Fibroblast of villous mesenchyme (primary cell): ENCODE results near the gene LOXHD1. TPM values are rescaled to one million over a fixed set of nuclear protein-coding genes. Genes with fewer than 3 reads are reported as not detected.

Experiments
- DNase-seq: peaks from one replicate; pipeline ENCODE4 v3.0.0-alpha.2; 2010; ENCODE audit warnings: low read depth
- H3K4me3 ChIP-seq: 2 replicates; pipeline ENCODE4 v1.5.1; 2011; ENCODE audit warnings: low read depth, mild to moderate bottlenecking, low read length
- total RNA-seq: library from RNA; depleted of rRNA; stranded (reverse); fragments of >200 nt; gene quantifications from 2 replicates; pipeline ENCODE4 v1.2.3, GENCODE V29; 2012
- TF ChIP-seq, protein P1 (sequence below): IDR thresholded peaks from 2 replicates; pipeline ENCODE4 v1.5.1; 2012; ENCODE audit warnings: low read depth, mild to moderate bottlenecking, low read length; ENCODE audit not compliant: insufficient read depth

The LOXHD1 gene
- total RNA-seq, 1 donor = not detected

DNA sequence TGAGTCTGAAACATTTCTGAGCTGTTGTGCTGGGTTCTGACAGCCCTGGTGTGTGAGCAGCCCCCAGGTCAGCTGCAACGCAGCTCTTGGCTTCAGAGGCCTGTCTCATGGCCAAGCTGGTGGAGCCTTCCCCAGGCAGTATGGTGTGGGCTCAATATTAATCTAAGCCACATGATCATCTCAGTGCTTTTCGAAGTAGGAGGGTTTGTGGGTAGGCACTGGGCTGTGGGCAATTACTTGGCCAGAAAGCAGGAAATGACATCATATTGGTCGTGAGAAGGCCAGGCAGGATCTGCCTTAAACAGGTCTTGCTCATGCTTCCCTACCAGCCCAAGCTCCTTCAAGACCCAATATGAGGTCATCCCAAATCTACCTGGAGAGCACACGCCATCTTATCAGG is 26.9 kb downstream of the LOXHD1 start:
- no peak for DNase-seq
- TF ChIP-seq, protein P1, sequence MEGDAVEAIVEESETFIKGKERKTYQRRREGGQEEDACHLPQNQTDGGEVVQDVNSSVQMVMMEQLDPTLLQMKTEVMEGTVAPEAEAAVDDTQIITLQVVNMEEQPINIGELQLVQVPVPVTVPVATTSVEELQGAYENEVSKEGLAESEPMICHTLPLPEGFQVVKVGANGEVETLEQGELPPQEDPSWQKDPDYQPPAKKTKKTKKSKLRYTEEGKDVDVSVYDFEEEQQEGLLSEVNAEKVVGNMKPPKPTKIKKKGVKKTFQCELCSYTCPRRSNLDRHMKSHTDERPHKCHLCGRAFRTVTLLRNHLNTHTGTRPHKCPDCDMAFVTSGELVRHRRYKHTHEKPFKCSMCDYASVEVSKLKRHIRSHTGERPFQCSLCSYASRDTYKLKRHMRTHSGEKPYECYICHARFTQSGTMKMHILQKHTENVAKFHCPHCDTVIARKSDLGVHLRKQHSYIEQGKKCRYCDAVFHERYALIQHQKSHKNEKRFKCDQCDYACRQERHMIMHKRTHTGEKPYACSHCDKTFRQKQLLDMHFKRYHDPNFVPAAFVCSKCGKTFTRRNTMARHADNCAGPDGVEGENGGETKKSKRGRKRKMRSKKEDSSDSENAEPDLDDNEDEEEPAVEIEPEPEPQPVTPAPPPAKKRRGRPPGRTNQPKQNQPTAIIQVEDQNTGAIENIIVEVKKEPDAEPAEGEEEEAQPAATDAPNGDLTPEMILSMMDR = no peak
- no peak overlapping the region for H3K4me3 ChIP-seq

DNA sequence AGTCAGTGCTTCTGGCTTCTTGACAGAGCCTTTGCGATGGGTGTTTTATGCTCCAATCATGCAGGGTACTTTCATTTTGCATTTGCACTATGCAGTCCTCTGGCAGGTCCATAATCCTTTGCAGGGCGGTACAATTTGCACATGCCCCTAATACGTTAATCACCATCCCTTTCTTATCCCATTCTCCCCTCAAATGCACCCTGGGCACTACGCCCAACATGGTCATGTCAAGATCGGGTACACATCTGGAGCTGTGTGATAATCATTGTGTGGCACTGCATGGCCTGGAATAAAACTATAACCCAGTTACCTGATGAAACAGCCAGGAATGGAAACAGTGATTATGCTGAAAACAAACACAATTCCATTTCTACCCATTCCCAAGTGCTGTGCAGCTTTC is 27.7 kb downstream of the LOXHD1 start:
- no peak overlapping the region for H3K4me3 ChIP-seq
- no peak for DNase-seq
- TF ChIP-seq, protein P1 = no peak

DNA sequence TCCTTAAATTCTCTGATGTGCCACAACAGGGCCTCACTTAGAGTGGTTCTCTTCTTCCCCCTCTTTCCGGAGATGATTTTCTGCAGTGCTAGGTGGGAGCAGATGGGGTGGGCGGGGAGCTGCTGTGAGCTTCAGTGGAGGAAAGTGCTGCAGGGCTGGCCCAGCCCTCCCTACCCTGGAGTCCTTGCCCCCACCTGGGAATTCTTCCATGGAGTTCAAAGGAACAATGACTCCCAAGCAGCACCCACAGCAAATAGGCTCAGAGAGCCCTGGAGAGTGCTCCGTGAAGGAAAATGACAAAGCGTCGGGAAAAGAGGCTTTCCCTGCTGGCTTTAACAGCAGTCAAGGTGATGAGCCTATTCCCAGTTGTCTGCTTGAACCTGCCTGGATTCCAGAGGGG is 28.8 kb downstream of the LOXHD1 start:
- H3K4me3 ChIP-seq = no peak overlapping the region
- no peak for DNase-seq

DNA sequence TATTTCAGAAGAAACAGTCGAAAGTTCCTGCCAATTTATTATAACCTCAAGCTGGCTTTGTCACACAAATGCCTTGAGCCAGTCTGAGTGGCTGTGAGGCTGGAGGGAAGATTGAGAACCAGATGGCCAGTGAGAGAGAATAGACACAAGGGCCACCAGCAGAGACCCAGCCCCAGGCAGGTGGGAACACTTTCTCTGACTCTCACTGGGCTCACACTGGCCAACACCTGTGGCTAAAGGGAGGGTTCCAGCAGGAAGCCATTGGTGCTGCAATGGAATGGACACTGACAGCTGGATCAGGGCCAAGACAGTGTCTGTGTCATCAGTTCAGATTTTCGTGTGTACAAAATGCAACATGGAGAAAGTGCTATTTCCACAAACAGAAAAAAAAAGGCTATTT is 29.9 kb downstream of the LOXHD1 start:
- no peak overlapping the region for H3K4me3 ChIP-seq
- DNase-seq = no peak
- TF ChIP-seq, protein P1 = no peak

More for the DNA sequence above, 28.8 kb downstream of the LOXHD1 start:
- TF ChIP-seq, protein P1 = no peak

DNA sequence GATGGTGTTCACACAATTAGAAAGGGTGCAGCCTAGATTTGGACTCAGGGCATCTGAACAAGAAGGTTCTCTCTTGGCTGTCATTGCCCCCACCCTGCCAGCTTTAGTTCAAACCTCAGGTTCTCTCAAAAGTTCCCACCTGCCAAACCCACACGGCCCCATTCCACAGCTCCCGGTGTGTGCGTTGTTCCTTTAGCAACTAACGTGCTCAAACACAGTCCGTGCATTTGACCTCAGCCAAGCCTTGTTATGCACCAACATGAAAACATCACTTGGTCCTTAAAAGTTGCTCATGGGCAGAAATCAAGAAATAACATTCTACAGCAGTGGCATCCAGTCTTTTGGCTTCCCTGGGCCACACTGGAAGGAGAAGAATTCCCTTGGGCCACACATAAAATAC is 32.0 kb downstream of the LOXHD1 start:
- TF ChIP-seq, protein P1 = no peak
- no peak for DNase-seq
- no peak overlapping the region for H3K4me3 ChIP-seq

DNA sequence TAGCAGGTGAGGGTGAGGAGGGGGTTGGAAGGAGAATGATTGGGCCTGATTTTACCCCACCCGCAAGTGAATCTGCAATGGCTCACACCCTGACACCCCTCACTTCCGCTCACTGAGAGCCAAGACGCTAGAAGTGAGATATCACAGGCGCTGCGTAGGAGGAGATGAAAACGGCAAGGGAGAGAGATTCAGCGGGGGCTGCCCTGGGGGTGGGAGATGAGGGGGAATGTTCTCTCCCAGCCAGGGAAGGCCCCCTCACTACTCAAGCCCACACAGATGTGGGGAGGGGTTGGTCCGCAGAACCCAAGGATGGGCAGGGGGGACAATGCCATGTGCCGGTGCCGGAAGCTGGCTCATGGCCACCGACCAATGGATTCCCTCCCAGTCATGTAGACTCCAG is 32.9 kb downstream of the LOXHD1 start:
- TF ChIP-seq, protein P1 = no peak
- DNase-seq = no peak
- no peak overlapping the region for H3K4me3 ChIP-seq

DNA sequence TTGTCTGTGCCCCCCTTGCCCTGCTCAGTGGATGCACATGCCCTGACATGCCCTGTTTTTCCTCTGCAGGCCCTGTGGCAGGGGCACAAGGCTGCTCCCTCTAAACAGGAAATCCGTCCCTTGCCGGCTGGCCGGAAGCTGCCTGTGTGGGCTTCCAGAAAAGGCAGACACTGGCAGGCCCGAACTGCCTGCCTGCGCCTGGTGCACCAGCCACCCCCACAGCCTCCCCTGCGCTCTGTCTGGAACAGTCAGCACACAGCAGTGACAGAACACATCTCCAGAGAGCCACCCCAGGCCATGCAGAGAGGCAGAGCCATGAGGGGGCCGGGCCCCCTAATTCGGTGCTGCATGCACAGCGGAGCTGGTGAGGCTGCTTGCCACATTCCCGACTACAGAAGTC is 33.5 kb downstream of the LOXHD1 start:
- H3K4me3 ChIP-seq = no peak overlapping the region
- TF ChIP-seq, protein P1 = no peak
- no peak for DNase-seq
